Esophagus muscularis mucosa (tissue), 4 donors: Measurements from ENCODE around the gene EMSY.

Experiments
- CTCF ChIP-seq, 3 experiments: fragments of 200-600 bp in 2 of 3; fragments of 450-650 bp in 1 of 3; sonication (generic) in 2 of 3; IDR thresholded peaks; one replicate each; pipeline ENCODE4 v1.5.1; 2017 to 2019; ENCODE audit warnings: antibody characterized with exemption in 3 of 3, mild to moderate bottlenecking in 2 of 3, moderate library complexity in 1 of 3
- EP300 ChIP-seq: sonication (generic); formaldehyde crosslinking; IDR thresholded peaks from one replicate; pipeline ENCODE4 v1.6.1; 2017; ENCODE audit warnings: antibody characterized with exemption
- POLR2A ChIP-seq: fragments of 450-650 bp; IDR thresholded peaks from one replicate; pipeline ENCODE4 v1.6.1; 2017; ENCODE audit warnings: antibody characterized with exemption, moderate library complexity, mild to moderate bottlenecking, low read depth

- TF ChIP-seq CTCF (IDR thresholded peaks at IDR 0.05) (no peak), POLR2A (no peak), EP300 (no peak)
Measured at GRCh38 chr11:76493040-76493439, 48.2 kb downstream of the EMSY start.
